ENCODE results near the gene GHRH.

GRCh38 chr20:37238426-37238825 is 23.2 kb downstream of the GHRH start:
- TF ChIP-seq CTCF (IDR thresholded peaks at IDR 0.05; ENCODE audit: borderline replicate concordance, extremely low read depth, low read length, poor library complexity, severe bottlenecking) = no peak
- TF ChIP-seq EZH2 (IDR thresholded peaks at IDR 0.05; ENCODE audit: borderline replicate concordance, low read depth, low read length, severe bottlenecking) = no peak

All from DND-41 (cell line).